Thoracic aorta (tissue), 2 donors: ENCODE results near the gene ZNF827. TPM values are rescaled to one million over a fixed set of nuclear protein-coding genes. Genes with fewer than 3 reads are reported as not detected.

ENCODE experiments used
- ATAC-seq: fragments of 150-250 bp; one replicate; pipeline ENCODE4 v1.8.0; 2017; ENCODE audit warnings: low read depth; ENCODE audit not compliant: insufficient number of reproducible peaks, low FRiP score
- DNase-seq: peaks from one replicate; pipeline ENCODE4 v3.0.0-alpha.2; 2020; ENCODE audit warnings: low spot score
- H3K27ac ChIP-seq, 2 donors: fragments of 200-600 bp; sonication (generic); 1 replicate in 1 of 2; 2 replicates in 1 of 2; pipeline ENCODE4 v1.5.1; 2016; ENCODE audit warnings: mild to moderate bottlenecking in 2 of 2, moderate library complexity in 2 of 2
- H3K27me3 ChIP-seq: fragments of 200-600 bp; sonication (generic); replicated peaks from 2 replicates; pipeline ENCODE4 v1.6.0; 2016; ENCODE audit warnings: mild to moderate bottlenecking; ENCODE audit not compliant: insufficient read depth
- H3K36me3 ChIP-seq: fragments of 200-600 bp; sonication (generic); one replicate; pipeline ENCODE4 v1.5.1; 2016
- H3K4me1 ChIP-seq, 2 donors: fragments of 200-600 bp; sonication (generic); 1 replicate in 1 of 2; 2 replicates in 1 of 2; pipeline versions ENCODE4 v1.5.1 to v1.6.0; 2016; ENCODE audit warnings: low read depth in 2 of 2, mild to moderate bottlenecking in 1 of 2; ENCODE audit not compliant: control insufficient read depth in 1 of 2
- H3K4me3 ChIP-seq: fragments of 200-600 bp; sonication (generic); 2 replicates; pipeline ENCODE4 v1.5.1; 2016; ENCODE audit warnings: mild to moderate bottlenecking
- H3K9me3 ChIP-seq: fragments of 200-600 bp; sonication (generic); 2 replicates; pipeline ENCODE4 v1.5.1; 2016
- total RNA-seq, 2 donors: library from RNA; depleted of rRNA; stranded (reverse); fragments of >200 nt; gene quantifications; one replicate each; pipeline versions ENCODE4 v1.1.0 to v1.2.3, GENCODE V29; 2016
- TF ChIP-seq, protein P1 (sequence below): fragments of 200-600 bp; sonication (generic); IDR thresholded peaks from one replicate; pipeline ENCODE4 v1.5.1; 2019; ENCODE audit warnings: antibody characterized with exemption

The ZNF827 gene
- total RNA-seq, 2 donors from 2014 or later = 20.2 to 41.4 TPM

DNA sequence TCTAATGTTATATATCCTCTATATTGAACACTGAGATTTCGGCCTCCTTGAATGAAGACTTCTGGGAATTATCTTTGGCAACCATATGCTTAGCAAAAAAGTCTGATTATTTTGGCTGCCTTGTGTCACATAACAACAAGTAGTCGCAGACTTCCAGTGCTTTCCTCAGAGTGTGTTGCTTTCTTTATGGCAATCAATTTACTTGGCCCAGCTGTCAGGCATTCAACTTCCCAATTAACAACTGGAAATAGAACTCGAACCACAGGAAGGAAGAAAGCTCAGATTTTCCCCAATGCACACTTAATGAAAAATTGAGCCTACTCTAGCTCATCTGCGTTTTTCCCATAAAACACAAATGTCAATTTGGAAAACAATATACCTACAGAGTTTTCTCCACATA lies 71.6 kb downstream of the ZNF827 start:
- Histone ChIP-seq H3K4me1 (peaks cover 17 to 61% of the 10 kb centered on the region in 2 donors), H3K27me3 (no peaks in the 10 kb centered on the region), H3K9me3 (no peaks in the 10 kb centered on the region), H3K27ac (no peak overlapping the region), H3K36me3 (no peaks in the 10 kb centered on the region), H3K4me3 (no peak overlapping the region)
- DNase-seq (no peak), ATAC-seq (no peak)
- TF ChIP-seq, protein P1, sequence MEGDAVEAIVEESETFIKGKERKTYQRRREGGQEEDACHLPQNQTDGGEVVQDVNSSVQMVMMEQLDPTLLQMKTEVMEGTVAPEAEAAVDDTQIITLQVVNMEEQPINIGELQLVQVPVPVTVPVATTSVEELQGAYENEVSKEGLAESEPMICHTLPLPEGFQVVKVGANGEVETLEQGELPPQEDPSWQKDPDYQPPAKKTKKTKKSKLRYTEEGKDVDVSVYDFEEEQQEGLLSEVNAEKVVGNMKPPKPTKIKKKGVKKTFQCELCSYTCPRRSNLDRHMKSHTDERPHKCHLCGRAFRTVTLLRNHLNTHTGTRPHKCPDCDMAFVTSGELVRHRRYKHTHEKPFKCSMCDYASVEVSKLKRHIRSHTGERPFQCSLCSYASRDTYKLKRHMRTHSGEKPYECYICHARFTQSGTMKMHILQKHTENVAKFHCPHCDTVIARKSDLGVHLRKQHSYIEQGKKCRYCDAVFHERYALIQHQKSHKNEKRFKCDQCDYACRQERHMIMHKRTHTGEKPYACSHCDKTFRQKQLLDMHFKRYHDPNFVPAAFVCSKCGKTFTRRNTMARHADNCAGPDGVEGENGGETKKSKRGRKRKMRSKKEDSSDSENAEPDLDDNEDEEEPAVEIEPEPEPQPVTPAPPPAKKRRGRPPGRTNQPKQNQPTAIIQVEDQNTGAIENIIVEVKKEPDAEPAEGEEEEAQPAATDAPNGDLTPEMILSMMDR = no peak

DNA sequence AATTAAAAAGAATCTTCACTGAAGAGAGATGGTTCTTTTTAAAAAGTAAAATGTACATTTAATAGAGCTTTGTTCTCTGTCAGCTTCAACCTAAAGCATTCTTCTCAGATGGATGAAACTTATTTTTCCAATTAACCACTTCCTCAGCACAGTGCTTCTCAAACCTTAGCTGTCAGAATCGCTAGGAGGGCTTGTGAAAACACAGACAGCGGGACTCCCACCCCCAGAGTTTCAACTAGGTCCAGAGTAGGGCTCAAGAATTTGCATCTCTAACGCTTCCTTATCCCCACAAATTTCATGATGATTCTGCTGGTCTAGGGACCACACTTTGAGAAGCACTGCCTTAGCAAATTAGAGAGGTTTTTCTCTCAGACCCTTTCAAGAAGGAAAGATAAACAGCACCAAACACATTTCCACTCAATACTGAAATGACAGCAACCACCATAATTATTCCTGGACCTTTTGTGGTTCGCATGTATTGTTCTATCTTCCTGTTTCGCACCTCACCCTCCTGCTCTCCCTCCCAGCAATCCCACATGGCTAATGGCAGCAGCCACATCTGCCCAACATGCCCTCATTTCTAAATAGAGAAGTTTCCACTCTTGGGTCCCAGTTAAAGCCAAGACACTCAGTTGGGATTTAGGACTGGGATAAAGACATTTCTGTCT lies 73.2 kb downstream of the ZNF827 start:
- H3K9me3 ChIP-seq = no peaks in the 10 kb centered on the region
- TF ChIP-seq, protein P1 = no peak
- ATAC-seq (no peak), DNase-seq (no peak)
- no peaks in the 10 kb centered on the region for H3K36me3 ChIP-seq
- no peaks in the 10 kb centered on the region for H3K27me3 ChIP-seq
- peak overlapping the region; percentile 4 to 64 for H3K27ac ChIP-seq
- peaks cover 23 to 74% of the 10 kb centered on the region in 2 donors for H3K4me1 ChIP-seq
- no peak overlapping the region for H3K4me3 ChIP-seq

DNA sequence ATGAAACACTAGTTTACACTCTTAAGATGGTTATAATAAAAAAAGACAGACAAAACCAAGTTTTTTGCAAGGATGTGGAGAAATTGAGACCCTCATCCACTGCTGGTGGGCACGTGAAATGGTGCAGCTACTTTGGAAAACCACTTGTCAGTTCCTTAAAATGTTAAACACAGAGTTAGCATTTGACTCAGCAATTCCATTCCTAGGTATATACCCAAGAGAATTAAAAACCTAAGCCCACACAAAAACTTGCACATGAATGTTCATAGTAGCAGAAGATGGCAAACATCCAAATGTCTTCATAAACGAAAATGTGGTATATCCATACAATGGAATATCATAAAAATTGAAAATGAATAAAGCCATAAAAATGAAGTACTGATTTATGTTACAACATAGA lies 75.4 kb downstream of the ZNF827 start:
- Histone ChIP-seq H3K4me1 (peaks cover 23 to 84% of the 10 kb centered on the region in 2 donors), H3K27ac (no peak overlapping the region), H3K9me3 (no peaks in the 10 kb centered on the region), H3K36me3 (no peaks in the 10 kb centered on the region), H3K4me3 (no peak overlapping the region), H3K27me3 (no peaks in the 10 kb centered on the region)
- no peak for ATAC-seq
- no peak for DNase-seq
- TF ChIP-seq, protein P1 = no peak

DNA sequence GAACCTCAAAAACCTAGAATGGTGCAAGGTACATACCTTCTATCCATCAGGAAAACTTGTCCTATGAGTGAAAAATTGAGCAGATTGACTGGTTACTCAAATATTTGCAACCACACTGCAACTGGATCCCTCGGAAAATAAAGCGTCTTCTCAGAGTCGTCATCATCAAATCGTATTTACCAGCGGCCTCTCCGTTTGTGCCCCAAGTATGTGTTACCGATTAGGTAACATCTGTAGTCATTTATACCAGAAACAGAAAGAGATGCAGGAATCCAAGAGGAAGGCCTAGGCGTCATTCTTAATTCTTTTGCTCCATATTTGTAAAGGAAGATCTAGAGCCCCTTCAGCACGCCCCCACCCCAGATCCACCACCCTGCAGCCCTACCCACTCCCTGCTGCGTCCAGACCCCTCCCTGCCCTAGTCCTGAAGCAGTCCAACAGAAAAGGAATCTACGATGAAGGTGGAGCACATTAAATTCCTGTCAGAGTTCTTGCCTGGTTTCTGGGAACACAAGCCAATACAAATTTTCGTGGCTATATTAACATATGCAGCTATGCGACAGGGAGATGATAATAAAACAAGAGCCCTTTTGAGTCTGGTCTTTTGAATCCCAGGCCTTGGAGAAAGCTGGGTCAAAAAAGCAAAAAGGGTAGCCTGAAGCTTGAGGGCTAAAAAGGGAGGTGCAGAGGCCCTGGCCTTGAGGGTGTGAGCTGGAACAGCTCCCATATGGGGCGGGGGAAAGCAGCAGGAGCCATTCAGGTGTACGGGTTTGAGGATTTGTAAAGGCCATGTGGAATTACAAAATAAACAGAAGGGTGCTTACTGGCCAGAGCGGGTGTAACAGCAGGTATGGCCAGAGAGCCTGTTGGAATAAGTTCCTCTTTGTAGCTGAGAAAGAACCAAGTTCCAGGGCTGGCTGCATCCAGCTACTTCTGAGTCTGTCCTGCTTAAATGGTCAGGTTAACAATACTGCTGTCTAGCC lies 77.0 kb downstream of the ZNF827 start:
- ATAC-seq = no peak
- DNase-seq = no peak
- Histone ChIP-seq H3K36me3 (no peaks in the 10 kb centered on the region), H3K4me1 (peaks cover 16 to 70% of the 10 kb centered on the region in 2 donors), H3K4me3 (peak overlapping the region; percentile 38), H3K9me3 (no peaks in the 10 kb centered on the region), H3K27ac (peak overlapping the region; percentile 76 to 82), H3K27me3 (no peaks in the 10 kb centered on the region)
- TF ChIP-seq, protein P1 = no peak

DNA sequence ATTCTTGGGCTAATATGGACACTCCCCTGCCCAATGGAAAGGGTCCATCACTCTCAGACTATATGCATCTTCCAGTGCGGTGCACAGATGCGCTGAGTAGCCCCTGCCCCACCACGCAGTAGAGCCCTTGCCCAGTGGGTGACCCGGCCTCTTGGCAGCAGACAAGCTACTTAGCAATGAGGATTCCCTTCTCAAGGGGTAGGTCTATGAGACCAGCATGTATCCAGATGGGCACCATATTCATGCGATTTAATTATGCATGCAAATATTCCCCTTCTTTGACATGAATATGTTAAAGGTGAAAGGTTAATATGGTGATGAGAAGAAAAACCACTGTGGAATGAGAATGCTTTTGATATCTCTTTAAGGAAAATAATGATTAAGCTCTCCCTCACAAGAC lies 77.7 kb downstream of the ZNF827 start:
- no peak overlapping the region for H3K4me3 ChIP-seq
- H3K27me3 ChIP-seq = no peaks in the 10 kb centered on the region
- no peaks in the 10 kb centered on the region for H3K9me3 ChIP-seq
- peaks cover 14 to 63% of the 10 kb centered on the region in 2 donors for H3K4me1 ChIP-seq
- ATAC-seq (no peak), DNase-seq (no peak)
- no peak overlapping the region for H3K27ac ChIP-seq
- no peaks in the 10 kb centered on the region for H3K36me3 ChIP-seq
- TF ChIP-seq, protein P1 = no peak
